B cell (primary cell): ENCODE data around the gene CEP95. TPM values are rescaled to one million over a fixed set of nuclear protein-coding genes. Genes with fewer than 3 reads are reported as not detected.
A peak's percentile ranks its signal among the peaks of the same experiment; 100 is the strongest.

Experiments
- ATAC-seq: fragments of 200-7000 bp; cut with Tn5 transposase; one replicate; pipeline ENCODE4 v1.10.0; 2021; ENCODE audit warnings: low read depth, mild to moderate bottlenecking, moderate number of reproducible peaks, moderate library complexity
- CTCF ChIA-PET: fragments of 350-600 bp; sonication (Branson Sonifier 250); formaldehyde crosslinking; loops from one replicate; lab custom pipeline; 2021; ENCODE audit warnings: antibody characterized with exemption, inconsistent platforms; lab: Charles Lee
- POLR2A ChIA-PET: fragments of 350-600 bp; sonication (Branson Sonifier 250); formaldehyde crosslinking; loops from one replicate; lab custom pipeline; 2021; ENCODE audit warnings: antibody characterized with exemption; lab: Charles Lee
- DNase-seq: peaks from one replicate; pipeline ENCODE4 v3.0.0; 2013
- H2AFZ ChIP-seq: 2 replicates; pipeline ENCODE4 v1.6.1; 2012; ENCODE audit warnings: mild to moderate bottlenecking, low read depth, low read length; ENCODE audit not compliant: insufficient read depth, poor library complexity, severe bottlenecking
- H3K27ac ChIP-seq, 2 donors: 1 replicate in 1 of 2; 2 replicates in 1 of 2; pipeline ENCODE4 v1.5.1; 2012 to 2013; ENCODE audit warnings: low read length in 2 of 2, mild to moderate bottlenecking in 2 of 2, moderate library complexity in 1 of 2
- H3K27me3 ChIP-seq, 4 experiments: fragments of 200-600 bp in 1 of 4; sonication (generic) in 1 of 4; replicated peaks in 1 of 4; 1 replicate in 2 of 4; 2 replicates in 2 of 4; pipeline versions ENCODE4 v1.6.1 to v1.7.0; 2013 to 2016; ENCODE audit warnings: low read length in 3 of 4, mild to moderate bottlenecking in 2 of 4, mixed read lengths in 1 of 4, moderate library complexity in 1 of 4; ENCODE audit not compliant: insufficient read depth in 4 of 4, control insufficient read depth in 3 of 4; ENCODE audit errors: control extremely low read depth in 1 of 4
- H3K36me3 ChIP-seq, 2 experiments: replicated peaks in 1 of 2; 1 replicate in 1 of 2; 2 replicates in 1 of 2; pipeline versions ENCODE4 v1.6.1 to v1.7.1; 2013; ENCODE audit warnings: low read length in 1 of 2; ENCODE audit not compliant: insufficient read depth in 2 of 2, control insufficient read depth in 1 of 2; ENCODE audit errors: control extremely low read depth in 1 of 2, extremely low read depth in 1 of 2
- H3K4me1 ChIP-seq, 2 donors: fragments of 200-600 bp in 1 of 2; sonication (generic) in 1 of 2; 1 replicate in 1 of 2; 2 replicates in 1 of 2; pipeline versions ENCODE4 v1.5.1 to v1.6.1; 2013 to 2017; ENCODE audit warnings: low read length in 2 of 2; ENCODE audit not compliant: control insufficient read depth in 2 of 2, insufficient read depth in 2 of 2
- H3K4me2 ChIP-seq: replicated peaks from 2 replicates; pipeline ENCODE3; 2012; ENCODE audit warnings: mild to moderate bottlenecking, low read depth, low read length; ENCODE audit not compliant: poor library complexity, severe bottlenecking
- H3K4me3 ChIP-seq, 5 experiments: fragments of 200-600 bp in 1 of 5; sonication (generic) in 1 of 5; 1 replicate in 3 of 5; 2 replicates in 2 of 5; pipeline versions ENCODE4 v1.5.1 to v1.7.0; 2011 to 2016; ENCODE audit warnings: low read length in 4 of 5, mild to moderate bottlenecking in 4 of 5, low read depth in 2 of 5, control low read depth in 1 of 5, moderate library complexity in 1 of 5; ENCODE audit not compliant: insufficient read depth in 1 of 5; ENCODE audit errors: control extremely low read depth in 1 of 5, extremely low read depth in 1 of 5
- H3K79me2 ChIP-seq: fragments of 200-600 bp; sonication (generic); one replicate; pipeline ENCODE4 v1.6.0; 2016; ENCODE audit warnings: low read length; ENCODE audit not compliant: control insufficient read depth, insufficient read depth
- H3K9ac ChIP-seq: fragments of 200-600 bp; sonication (generic); 2 replicates; pipeline ENCODE4 v1.6.1; 2017; ENCODE audit warnings: mild to moderate bottlenecking, low read length, moderate library complexity
- H3K9me3 ChIP-seq, 3 donors: one replicate each; pipeline versions ENCODE4 v1.6.1 to v1.7.1; 2013; ENCODE audit warnings: low read length in 2 of 3; ENCODE audit not compliant: control insufficient read depth in 2 of 3, insufficient read depth in 1 of 3; ENCODE audit errors: control extremely low read depth in 1 of 3
- H4K20me1 ChIP-seq: 2 replicates; pipeline ENCODE4 v1.6.0; 2012; ENCODE audit warnings: mild to moderate bottlenecking, low read length; ENCODE audit not compliant: insufficient read depth, control insufficient read depth, poor library complexity, severe bottlenecking
- H3K27ac Mint-ChIP-seq: one replicate; pipeline ENCODE4 v1.8.0; 2021; ENCODE audit warnings: mixed read lengths
- H3K27me3 Mint-ChIP-seq: one replicate; pipeline ENCODE4 v1.8.0; 2021; ENCODE audit warnings: mixed read lengths
- H3K4me1 Mint-ChIP-seq: one replicate; pipeline ENCODE4 v1.8.0; 2021; ENCODE audit warnings: mixed read lengths
- H3K4me3 Mint-ChIP-seq: one replicate; pipeline ENCODE4 v1.8.0; 2021; ENCODE audit warnings: mixed read lengths
- H3K9me3 Mint-ChIP-seq: one replicate; pipeline ENCODE4 v1.8.0; 2022; ENCODE audit warnings: mixed read lengths; ENCODE audit not compliant: insufficient read depth
- CTCF ChIP-seq: fragments of 200-600 bp; IDR thresholded peaks from one replicate; pipeline ENCODE4 v1.8.0; 2022; ENCODE audit warnings: antibody characterized with exemption, mild to moderate bottlenecking
- EZH2 ChIP-seq: IDR thresholded peaks from 2 replicates; pipeline ENCODE4 v1.6.1; 2012; ENCODE audit warnings: borderline replicate concordance, low read depth, mild to moderate bottlenecking, moderate library complexity, low read length; ENCODE audit not compliant: insufficient read depth, poor library complexity, severe bottlenecking
- WGBS: methylation state at CpG from one replicate; pipeline ENCODE4 v1.1.5; 2013; ENCODE audit warnings: missing lambda C conversion rate; ENCODE audit not compliant: insufficient coverage; 5-methylcytosine and 5-hydroxymethylcytosine counted together
- intact Hi-C: fragments of 100-400 bp; cut with micrococcal nuclease; formaldehyde crosslinking; loops from one replicate; pipeline ENCODE4 v1.10.0; 2022
- polyA plus RNA-seq: library from polyadenylated mRNA; depleted of rRNA; stranded (reverse); fragments of >200 nt; gene quantifications from 2 replicates; pipeline ENCODE4 v1.2.3, GENCODE V29; 2012
- total RNA-seq, 2 donors: library from RNA; stranded (reverse); fragments of 120-200 nt in 1 of 2; gene quantifications; 1 replicate in 1 of 2; 2 replicates in 1 of 2; pipeline versions ENCODE4 v1.2.3 to v1.2.4, GENCODE V29; 2013 to 2022

The CEP95 gene
- total and polyA plus RNA-seq, 2 donors (not counting 1 experiment from before 2014, with no cell fraction given) = 71.1 to 122 TPM

GRCh38 chr17:64534187-64534586, 27.4 kb downstream of the CEP95 start:
- H3K4me1 ChIP-seq = no peaks in the 10 kb centered on the region
- no peaks in the 10 kb centered on the region for H4K20me1 ChIP-seq
- no peak overlapping the region for H3K9ac ChIP-seq
- no peak overlapping the region for H2AFZ ChIP-seq
- WGBS = no CpG with 5 or more reads among the region's 3 CpGs
- H3K4me2 ChIP-seq = no peak overlapping the region
- DNase-seq (no peak), ATAC-seq (no peak)
- no peaks in the 10 kb centered on the region for H3K27me3 Mint-ChIP-seq
- POLR2A ChIA-PET = interaction anchor here (0.6 kb wide), 1 partner anchor 606 kb away, joined by 4 read pairs; no protein-coding TSS in a partner anchor
- no peaks in the 10 kb centered on the region for H3K4me1 Mint-ChIP-seq
- peaks cover 8 to 94% of the 10 kb centered on the region in 2 experiments for H3K36me3 ChIP-seq
- H3K27ac ChIP-seq = no peak overlapping the region
- TF ChIP-seq CTCF = no peak
- TF ChIP-seq EZH2 = no peak
- CTCF ChIA-PET = interaction anchor here (0.6 to 3.3 kb wide), 9 partner anchors 9 to 254 kb away, joined by 3 to 15 read pairs (median 4); partner anchors contain the start of genes CEP95 and DDX5
- H3K4me3 Mint-ChIP-seq = no peak overlapping the region
- intact Hi-C loops = no loop called here
- H3K79me2 ChIP-seq = no peaks in the 10 kb centered on the region
- H3K9me3 ChIP-seq = no peaks in the 10 kb centered on the region
- H3K27ac Mint-ChIP-seq = peak overlapping the region; percentile 24
- H3K9me3 Mint-ChIP-seq = no peaks in the 10 kb centered on the region
- H3K27me3 ChIP-seq = no peaks in the 10 kb centered on the region
- H3K4me3 ChIP-seq = no peak overlapping the region

- POLR2A ChIA-PET = no interaction called here
- no peaks in the 10 kb centered on the region for H3K27me3 Mint-ChIP-seq
- CTCF ChIA-PET = interaction anchor here (1.1 to 3.3 kb wide), 2 partner anchors 115 to 218 kb away, joined by 3 to 15 read pairs; no protein-coding TSS in a partner anchor
- no peaks in the 10 kb centered on the region for H3K4me1 Mint-ChIP-seq
- Histone ChIP-seq H3K27ac (no peak overlapping the region), H3K4me3 (no peak overlapping the region), H3K4me2 (no peak overlapping the region), H3K36me3 (peaks cover 9 to 91% of the 10 kb centered on the region in 2 experiments), H3K79me2 (no peaks in the 10 kb centered on the region), H3K9me3 (no peaks in the 10 kb centered on the region), H4K20me1 (no peaks in the 10 kb centered on the region), H2AFZ (no peak overlapping the region), H3K27me3 (no peaks in the 10 kb centered on the region), H3K4me1 (no peaks in the 10 kb centered on the region), H3K9ac (no peak overlapping the region)
- no peak overlapping the region for H3K27ac Mint-ChIP-seq
- 90% methylated on average over 2 of the region's 6 CpGs for WGBS
- no peak for ATAC-seq
- TF ChIP-seq CTCF (no peak), EZH2 (no peak)
- DNase-seq = no peak
- no peaks in the 10 kb centered on the region for H3K9me3 Mint-ChIP-seq
- no peak overlapping the region for H3K4me3 Mint-ChIP-seq
- intact Hi-C loops = no loop called here
Measured at GRCh38 chr17:64535357-64535756, 28.6 kb downstream of the CEP95 start.
